HG03159 (cell line): ENCODE data around the gene LTBP2.

ENCODE experiments used
- ATAC-seq: cut with Tn5 transposase; IDR thresholded peaks from one replicate; pipeline ENCODE4 v1.9.1; 2021; ENCODE audit warnings: mild to moderate bottlenecking, moderate library complexity; ENCODE audit not compliant: unreplicated experiment

The LTBP2 gene

GRCh38 chr14:74531467-74531866, 80.6 kb downstream of the LTBP2 start:
- ATAC-seq = no peak

GRCh38 chr14:74531006-74531405, 81.0 kb downstream of the LTBP2 start:
- no peak for ATAC-seq

- no peak for ATAC-seq
Measured at GRCh38 chr14:74528886-74529285, 83.2 kb downstream of the LTBP2 start.

- ATAC-seq = no peak
Measured at GRCh38 chr14:74528406-74528805, 83.6 kb downstream of the LTBP2 start.

GRCh38 chr14:74527736-74528280, 84.2 kb downstream of the LTBP2 start:
- ATAC-seq = no peak

GRCh38 chr14:74526854-74527585, 85.0 kb downstream of the LTBP2 start:
- ATAC-seq = no peak

- ATAC-seq = no peak
Measured at GRCh38 chr14:74525361-74525851, 86.6 kb downstream of the LTBP2 start.

GRCh38 chr14:74524812-74525135, 87.3 kb downstream of the LTBP2 start:
- no peak for ATAC-seq

- ATAC-seq = no peak
Measured at GRCh38 chr14:74524076-74524811, 87.8 kb downstream of the LTBP2 start.

- ATAC-seq = no peak
Measured at GRCh38 chr14:74522740-74523139, 89.3 kb downstream of the LTBP2 start.

- no peak for ATAC-seq
Measured at GRCh38 chr14:74521756-74522155, 90.3 kb downstream of the LTBP2 start.

- no peak for ATAC-seq
Measured at GRCh38 chr14:74519316-74520074, 92.5 kb downstream of the LTBP2 start.

GRCh38 chr14:74518221-74518620, 93.8 kb downstream of the LTBP2 start:
- no peak for ATAC-seq

- ATAC-seq = no peak
Measured at GRCh38 chr14:74517731-74518130, 94.3 kb downstream of the LTBP2 start.

- no peak for ATAC-seq
Measured at GRCh38 chr14:74516451-74517160, 95.4 kb downstream of the LTBP2 start.

- no peak for ATAC-seq
Measured at GRCh38 chr14:74515891-74516412, 96.1 kb downstream of the LTBP2 start.

- ATAC-seq = no peak
Measured at GRCh38 chr14:74514471-74514941, 97.5 kb downstream of the LTBP2 start.

- no peak for ATAC-seq
Measured at GRCh38 chr14:74511966-74512830, 99.8 kb downstream of the LTBP2 start.

- no peak for ATAC-seq
Measured at GRCh38 chr14:74510959-74511409, 101.1 kb downstream of the LTBP2 start.
